A375 (cell line): ENCODE measurements around the gene FBLN5. TPM values are rescaled to one million over a fixed set of nuclear protein-coding genes. Genes with fewer than 3 reads are reported as not detected.

Experiments used
- total RNA-seq: library from RNA; depleted of rRNA; stranded (reverse); fragments of >200 nt; shearing (Covaris generic); gene quantifications from 2 replicates; pipeline ENCODE4 v1.2.3, GENCODE V29; 2014; rRNA removed

FBLN5 gene
- 0.23 TPM in 1 of 2 replicates, not detected in the other for total RNA-seq

GRCh38 chr14:91947475-91948184 lies at the start of gene FBLN5:
TSS of gene FBLN5 (minus strand) at chr14:91947694. CDS start at chr14:91947229, 465 bp downstream.

GRCh38 chr14:91867316-91867988 lies 80.0 kb downstream of the FBLN5 start, which contains the start of gene TC2N:
TSS of gene TC2N (minus strand) at chr14:91867536. CDS start at chr14:91813769, 53,767 bp downstream.

Other genes with a start within 250 kb of the FBLN5 start
- not detected in 2 replicates for gene CATSPERB, start 215.6 kb downstream of the FBLN5 start, total RNA-seq
- not detected in 2 replicates for gene TC2N, start 80.2 kb downstream of the FBLN5 start, total RNA-seq
- gene TRIP11, start 92.4 kb upstream of the FBLN5 start, total RNA-seq, result 9.7 and 12.4 TPM in 2 replicates
- 36.2 and 43.9 TPM in 2 replicates for gene ATXN3, start 158.9 kb upstream of the FBLN5 start, total RNA-seq
- gene NDUFB1, start 174.0 kb upstream of the FBLN5 start, total RNA-seq, result 295 and 368 TPM in 2 replicates
- 36.1 and 44.9 TPM in 2 replicates for gene CPSF2, start 174.3 kb upstream of the FBLN5 start, total RNA-seq